HG03103 (cell line): ENCODE data around the gene NAV3.

Experiments used
- ATAC-seq: cut with Tn5 transposase; IDR thresholded peaks from one replicate; pipeline ENCODE4 v1.9.1; 2021; ENCODE audit warnings: low read depth; ENCODE audit not compliant: unreplicated experiment

Gene NAV3

DNA sequence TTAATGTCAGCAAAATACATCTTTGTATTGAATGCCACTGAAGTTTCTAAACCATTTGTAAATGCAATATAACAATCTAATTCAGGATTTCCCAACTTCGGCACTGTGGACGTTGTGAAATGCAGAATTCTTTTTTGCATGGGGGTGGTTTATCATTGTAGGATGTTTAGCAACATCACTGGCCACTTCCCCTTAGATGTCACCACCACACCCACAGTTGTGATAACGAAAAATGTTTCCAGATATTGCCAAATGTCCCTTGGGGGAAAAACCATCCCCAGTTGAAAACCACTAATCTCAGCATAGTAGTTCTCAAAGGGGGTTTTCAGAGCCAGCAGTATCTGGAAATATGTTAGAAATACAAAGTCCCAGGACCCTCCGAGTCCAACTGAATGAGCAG is 203.3 kb downstream of the NAV3 start:
- ATAC-seq, result no peak

DNA sequence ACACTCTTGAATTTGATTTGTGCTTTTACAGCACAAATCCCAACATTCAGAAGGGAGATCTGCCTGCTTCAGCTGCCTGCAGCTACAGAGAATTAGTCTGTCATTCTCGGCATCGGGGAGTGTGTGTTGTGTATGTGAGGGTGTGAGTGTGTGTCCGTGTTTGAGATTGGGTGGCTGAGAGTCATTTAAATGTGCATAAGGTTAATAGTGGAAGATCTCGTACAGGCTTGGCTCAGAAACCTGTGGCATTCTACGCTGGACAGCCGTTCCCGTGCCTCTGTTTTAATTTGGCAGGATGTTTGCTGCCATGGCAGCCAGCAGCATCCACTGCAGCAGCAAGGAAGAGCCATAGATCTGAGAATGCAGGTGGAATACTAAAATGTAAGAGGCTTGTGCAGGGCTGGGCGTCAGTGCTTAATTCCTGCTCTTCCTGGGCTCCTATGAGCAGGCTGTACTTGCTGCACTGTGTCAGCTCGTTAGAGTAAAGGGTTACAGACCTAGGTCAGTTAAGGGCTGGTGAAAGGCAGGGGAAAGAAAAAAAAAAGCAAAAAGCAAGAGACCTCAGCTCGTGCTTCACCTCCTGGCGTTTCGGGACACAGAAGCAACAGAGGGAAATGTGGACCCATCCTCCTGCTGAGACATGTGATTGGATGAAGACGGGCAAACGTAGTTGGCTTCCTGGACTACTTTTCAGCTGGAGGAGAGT is 205.4 kb downstream of the NAV3 start:
- ATAC-seq, result no peak

DNA sequence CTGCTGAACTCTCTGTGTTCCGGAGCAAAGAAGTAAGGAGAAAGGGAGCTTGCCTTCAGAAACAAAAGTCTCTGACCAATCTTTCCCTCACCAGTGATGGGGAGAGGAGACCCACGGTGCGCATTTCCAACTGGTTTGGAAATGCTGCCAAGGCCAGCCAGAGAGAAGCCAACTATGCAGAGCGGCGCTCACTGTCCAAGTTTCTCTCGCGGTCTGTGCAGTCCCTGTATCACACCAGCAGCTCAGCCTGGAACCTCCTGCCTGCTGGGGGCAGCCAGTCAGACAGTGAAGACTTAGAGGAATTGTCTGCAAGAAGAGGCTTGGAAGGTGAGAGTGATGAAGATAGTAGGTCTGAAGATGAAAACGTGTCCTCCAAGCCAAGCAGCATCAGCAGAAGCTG is 206.2 kb downstream of the NAV3 start:
- no peak for ATAC-seq

DNA sequence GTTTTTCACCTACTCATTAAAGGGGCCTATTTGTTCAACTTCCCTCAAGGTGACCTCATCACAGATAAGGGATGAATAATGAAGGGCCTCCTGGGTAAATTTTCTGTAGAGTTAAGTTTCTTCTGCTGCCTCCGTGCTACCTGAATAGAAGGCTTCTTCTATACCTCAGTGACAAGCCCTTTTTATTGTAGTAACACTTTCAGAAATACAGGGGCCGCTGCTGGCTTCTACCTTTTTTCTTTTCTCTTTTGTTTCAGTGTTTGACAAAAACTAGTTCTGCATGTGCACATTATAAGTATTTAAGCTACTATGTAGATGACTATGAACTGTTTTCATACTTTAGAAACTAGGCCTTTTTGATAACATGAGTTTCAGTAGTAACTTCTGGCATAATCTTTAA is 207.0 kb downstream of the NAV3 start:
- ATAC-seq, result no peak

DNA sequence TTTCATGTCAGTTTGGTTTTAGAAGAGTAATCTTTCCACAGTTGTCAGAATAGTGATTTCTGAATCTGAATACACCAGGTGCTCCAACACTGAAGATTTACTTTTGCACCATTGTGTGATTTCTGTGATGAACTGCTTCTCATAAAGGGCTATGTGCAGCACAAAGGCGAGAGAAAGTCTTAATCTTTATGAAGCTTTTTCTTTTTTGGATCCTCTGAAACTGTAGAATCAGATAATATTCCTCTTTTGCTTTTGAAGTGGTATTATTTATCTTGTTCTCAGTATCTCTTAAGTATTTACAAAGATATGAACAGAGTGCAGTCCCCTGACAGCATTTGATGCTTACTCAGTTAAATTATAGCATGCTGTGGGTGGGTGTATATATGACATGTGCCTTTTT is 207.8 kb downstream of the NAV3 start:
- ATAC-seq, result no peak

DNA sequence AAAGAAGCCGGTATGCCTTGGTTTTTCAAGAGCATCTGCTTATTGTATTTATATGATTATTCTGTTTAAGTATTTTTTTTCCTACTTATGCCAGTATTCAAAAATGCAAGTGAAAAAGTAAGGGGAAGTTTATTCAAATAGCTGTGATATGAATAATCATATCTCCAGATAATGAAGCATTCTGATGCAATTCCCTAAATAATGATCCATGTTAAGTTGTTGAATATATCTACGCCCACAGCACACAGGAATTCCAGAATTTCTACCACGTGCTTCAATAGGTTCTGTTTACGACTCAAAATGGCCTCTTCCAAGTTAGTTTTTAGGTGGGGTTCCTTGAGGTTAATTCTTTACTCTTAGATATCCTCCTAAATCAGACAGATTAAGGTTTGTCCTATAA is 208.3 kb downstream of the NAV3 start:
- ATAC-seq, result no peak

DNA sequence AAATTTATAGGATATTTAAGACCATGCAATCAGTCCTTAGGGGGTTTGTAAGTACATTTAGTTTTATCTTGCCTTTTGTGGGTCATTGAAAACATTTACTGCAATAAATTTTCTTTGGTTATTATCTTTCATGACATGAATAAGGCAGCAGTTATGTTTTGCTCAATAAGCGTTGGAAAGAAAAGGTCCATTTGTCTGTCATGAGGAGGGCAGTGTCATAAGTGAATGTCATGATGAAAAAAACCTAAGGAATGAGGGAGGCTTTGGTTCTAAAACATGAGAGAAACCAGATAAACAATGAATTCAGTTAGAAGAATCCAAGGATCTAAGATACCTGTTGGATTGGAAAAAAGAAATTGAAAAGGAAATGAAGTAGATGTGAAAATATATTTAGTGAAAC is 209.4 kb downstream of the NAV3 start:
- ATAC-seq, result no peak

DNA sequence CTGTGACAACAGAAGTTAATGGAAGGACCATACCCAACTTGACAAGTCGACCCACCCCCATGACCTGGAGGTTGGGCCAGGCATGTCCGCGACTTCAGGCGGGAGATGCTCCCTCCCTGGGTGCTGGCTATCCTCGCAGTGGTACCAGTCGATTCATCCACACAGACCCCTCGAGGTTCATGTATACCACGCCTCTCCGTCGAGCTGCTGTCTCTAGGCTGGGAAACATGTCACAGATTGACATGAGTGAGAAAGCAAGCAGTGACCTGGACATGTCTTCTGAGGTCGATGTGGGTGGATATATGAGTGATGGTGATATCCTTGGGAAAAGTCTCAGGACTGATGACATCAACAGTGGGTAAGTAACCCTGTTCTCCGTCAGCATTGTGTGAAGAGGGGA is 220.1 kb downstream of the NAV3 start:
- no peak for ATAC-seq

DNA sequence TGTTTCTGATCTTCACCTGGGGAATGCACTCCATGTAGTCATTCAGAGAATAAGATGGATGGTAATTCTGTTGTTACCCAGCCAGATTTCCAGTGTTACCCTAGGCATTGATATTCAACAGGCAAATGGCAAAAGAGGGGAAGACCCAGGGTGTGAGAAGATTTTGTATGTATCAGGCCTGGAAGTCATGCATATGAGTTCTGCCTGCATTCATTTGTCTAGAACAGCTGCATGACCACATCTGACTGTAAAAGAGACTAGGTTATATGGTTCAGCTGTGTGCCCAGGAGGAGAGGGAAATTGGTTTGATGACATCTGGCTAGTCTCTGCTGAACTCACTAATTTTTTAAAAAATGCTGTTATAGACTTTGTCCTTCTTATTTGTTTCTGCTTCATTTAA is 224.9 kb downstream of the NAV3 start:
- ATAC-seq, result no peak

DNA sequence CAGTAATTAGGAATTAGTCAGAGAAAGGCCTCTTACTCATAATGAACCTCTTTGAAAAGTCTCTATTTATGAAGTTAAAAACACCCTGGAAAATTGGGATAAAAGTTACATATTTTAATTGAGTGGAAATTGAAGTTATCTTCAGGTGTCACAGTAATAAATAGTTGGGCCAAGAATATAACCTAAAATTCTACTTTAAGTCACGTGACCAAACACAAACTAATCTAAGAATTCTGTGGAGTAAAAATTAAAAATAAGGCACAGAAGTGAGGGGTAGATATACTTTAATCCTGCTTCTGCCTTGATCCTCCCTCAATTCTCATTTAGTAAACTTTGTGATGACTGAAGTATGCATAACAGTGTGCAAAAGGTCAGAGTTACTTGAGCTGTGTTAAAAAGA is 226.4 kb downstream of the NAV3 start:
- ATAC-seq, result no peak

DNA sequence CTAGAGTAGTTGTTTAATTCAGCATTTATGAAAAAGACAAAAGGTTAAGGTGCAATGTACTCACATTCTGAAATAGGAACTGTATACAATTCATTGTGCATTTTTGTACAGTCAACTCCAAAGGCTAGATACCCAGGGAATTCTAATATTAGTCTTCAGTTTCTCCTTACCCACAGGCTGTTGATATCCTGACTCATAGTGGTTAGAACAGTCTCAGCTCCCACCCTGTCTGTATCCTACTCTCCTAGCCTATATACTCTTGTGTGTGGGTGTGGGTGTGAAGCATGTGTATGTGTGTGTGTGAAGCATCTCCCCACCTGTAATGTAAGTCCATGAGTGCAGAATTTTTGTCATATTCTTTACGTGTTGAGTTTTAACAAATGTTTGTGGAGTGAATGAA is 229.5 kb downstream of the NAV3 start:
- no peak for ATAC-seq

DNA sequence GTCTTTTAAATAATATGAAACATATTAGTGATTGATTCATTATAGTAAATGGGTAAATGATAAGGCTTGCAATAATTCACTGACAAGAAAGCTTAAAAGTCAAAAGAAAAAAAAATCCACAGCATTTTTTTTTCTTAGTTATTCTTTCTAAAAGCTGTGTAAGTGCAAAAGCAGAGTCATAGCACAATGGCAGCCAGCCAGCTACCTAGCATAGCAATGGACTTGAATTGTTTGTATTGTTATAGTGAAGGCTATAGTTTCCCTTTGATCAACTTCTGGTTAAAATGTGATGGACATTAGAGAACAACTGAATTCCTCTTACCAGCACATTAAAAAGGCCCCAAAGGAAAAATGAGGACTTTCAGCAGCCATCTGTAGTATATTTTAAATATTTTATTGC is 232.1 kb downstream of the NAV3 start:
- ATAC-seq, result no peak

DNA sequence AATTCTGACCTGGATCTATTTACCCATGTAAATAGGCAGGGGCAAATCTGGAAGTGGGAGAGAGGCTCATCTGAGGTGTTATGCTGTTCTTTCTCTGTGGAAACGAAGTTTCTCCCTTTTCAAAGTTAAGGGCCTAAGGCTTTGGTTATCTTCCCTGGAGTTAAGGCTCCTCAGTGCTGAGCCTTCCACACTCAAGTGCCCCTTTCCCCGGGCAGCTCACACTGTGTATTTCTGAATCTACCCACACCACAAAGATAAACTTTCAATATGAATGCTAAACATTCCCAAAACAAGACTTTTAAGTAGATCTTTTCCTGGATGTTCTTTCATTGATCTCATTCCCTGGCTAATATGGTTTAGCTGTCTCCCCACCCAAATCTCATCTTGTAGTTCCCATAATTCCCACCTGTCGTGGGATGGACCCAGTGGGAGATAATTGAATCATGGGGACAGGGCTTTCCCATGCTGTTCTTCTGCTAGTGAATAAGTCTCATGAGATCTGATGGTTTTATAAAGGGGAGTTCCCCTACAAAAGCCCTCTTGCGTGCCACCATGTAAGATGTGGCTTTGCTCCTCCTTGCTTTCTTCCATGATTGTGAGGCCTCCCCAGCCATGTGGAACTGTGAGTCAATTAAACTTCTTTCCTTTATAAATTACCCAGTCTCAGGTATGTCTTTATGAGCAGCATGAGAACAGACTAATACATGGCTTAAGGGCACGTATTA is 251.1 kb downstream of the NAV3 start:
- no peak for ATAC-seq

DNA sequence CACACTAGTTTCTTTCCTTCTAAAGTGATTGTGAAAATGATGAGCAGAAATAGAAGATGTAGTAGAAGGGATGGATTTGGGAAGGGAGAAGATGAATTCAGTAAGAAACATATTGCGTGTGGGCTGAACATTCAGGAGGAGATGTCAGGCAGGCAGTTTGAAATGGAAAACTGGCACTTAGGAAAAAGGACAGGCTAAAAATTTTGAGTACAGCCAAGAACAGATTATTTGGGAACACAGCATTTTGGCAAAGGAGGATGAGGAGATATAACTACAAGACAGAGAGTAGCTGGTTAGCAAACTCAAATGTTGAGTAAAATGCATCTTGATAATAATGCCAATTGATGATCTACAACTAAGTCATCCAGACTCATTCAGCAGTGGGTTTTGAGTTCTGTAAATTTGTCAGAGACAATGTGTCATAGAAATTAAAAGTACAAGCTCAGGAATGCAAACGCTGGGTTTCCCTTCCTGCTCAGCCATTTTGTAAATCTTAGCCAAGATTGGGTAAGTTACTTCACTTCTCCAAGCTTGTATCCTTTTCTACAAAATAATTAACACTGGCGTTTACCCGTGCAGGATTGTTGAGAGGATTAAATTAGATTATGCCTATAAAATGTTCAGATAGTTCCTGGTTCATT is 255.0 kb downstream of the NAV3 start:
- ATAC-seq, result no peak

DNA sequence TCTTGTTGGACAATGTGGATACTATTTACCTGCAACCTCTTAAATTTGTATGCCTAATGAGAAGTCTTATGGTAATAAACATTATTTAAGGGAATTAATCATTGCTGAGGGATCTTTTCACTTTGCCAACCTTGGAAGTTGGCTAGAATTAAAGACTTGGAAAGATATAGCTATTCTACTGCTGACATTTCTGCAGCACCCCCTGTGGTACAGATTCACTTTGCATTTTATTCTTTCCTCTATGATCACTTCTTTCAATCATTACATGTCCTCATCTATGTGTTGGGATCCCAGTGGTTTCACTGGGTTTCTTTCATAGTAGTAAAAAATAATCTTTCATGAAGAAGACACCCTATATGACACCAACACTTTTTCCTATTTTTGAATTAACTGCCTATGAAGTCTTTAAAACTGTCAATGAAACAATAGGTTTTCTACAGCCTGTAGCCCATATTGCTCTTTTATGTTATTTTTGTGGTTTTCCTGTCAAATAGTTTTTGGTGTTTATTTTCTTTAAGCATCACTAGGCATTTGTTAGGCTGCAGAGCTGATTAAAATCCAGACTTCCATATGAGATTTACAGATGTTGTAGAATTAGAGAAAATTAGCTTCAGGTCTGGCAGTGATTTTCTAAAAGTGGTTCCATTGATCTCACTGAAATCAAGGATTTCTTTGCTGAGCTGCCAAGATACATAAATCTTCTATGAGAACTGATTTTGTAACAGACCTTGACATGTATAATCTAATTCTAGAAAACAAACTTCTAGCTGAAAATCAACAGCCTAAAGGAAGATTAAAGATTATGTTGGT is 256.1 kb downstream of the NAV3 start:
- no peak for ATAC-seq

DNA sequence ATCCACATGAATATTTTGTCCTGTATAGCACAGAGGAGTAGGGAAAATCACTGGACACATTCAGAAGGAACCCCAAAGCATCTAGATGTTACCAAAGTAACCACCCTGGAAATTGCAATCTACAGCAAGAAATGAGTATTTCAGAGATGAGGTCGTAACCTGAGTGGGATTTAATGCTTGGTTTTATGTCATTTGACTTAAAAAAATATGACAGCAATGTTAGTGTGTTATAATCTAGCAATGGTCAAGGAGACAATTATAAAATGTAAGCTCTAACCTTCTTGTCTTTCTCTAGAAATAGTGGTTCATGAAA is 256.6 kb downstream of the NAV3 start:
- no peak for ATAC-seq

DNA sequence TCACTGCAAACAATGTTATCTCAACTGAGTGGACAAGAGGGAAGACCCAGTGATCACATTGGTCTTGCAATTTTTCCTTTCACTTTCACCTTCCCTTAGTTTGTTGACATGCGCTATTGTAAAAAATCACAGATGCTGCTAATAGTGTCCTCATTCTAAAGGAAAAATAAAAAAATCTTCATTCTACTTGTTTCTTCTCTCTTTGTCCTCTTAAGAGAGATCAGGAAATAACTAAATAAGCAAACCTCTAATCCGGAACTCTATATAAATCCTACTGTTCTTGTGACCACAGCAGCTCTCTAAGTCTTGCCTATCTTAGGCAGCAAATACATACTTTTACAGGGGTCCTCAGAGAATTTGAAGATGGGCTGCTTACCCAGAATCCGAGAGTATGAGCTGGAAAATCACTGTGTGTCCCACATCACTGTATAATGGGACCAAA is 257.7 kb downstream of the NAV3 start:
- no peak for ATAC-seq

DNA sequence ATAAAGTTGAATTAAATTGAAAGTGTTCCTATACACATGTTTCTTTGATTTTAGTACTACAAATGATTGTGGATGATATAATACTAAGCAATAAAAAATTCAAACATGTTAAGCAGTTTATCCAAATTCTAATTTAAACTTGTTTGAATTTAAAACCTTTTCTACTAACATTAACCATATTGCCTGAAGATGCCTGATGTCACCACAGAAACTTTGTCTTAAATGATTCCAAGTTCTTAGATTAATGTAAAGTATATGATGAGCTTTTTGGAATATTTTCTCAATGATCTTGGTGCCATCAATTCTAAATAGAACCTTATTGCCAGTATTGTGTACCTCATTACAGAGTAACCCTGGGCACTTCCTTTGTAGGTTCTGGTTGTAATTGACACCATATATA is 259.6 kb downstream of the NAV3 start:
- ATAC-seq, result no peak

DNA sequence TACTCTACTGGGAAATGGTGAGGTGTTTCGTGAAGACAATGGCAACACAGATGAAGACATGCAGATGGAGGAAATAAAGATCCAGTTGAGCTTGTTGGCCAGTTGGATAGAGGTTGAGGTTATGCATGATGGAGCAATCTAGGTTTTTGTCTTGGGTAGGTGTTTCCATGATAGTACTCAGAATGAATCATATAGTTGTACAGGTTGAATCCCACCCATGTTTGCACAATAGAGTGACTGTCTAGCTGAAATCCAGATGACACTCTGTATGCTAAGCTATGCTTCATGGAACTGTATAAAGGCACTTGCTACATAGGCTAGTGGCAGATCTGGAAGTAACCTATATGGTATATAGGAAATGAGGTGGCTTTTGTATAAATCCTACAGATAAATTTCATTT is 264.9 kb downstream of the NAV3 start:
- no peak for ATAC-seq

DNA sequence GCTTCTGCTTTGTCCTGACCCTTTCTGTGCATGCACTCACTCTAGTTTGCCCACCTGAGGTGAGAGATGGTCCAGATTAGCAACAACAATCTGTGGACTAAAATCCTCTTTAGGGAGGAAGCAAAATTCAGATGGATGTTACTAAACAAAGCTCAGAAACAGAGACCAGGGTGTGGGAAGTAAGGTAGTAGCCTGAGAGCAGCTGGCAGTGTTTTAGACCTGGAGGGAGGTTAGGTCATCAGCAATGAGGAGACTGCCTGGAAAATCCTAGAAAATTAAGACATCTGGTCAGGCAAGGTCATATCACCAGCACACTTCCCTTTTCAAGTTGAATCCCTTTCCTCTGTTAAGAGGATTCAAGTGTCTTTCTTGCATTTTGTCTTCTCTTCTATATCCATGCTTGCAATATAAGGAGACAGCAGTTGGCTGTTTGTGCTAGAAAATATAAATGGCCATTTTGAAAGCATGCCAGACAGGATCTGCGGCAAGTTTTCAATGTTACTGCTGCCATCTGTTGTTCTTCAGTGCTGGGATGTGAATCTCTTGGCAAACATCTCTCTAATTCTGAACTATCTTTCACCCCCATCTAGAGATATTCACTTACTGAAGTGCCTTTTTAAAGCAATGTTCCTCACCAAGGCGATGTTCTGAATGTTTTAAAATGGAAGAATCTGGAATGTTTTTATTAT is 266.4 kb downstream of the NAV3 start:
- no peak for ATAC-seq

DNA sequence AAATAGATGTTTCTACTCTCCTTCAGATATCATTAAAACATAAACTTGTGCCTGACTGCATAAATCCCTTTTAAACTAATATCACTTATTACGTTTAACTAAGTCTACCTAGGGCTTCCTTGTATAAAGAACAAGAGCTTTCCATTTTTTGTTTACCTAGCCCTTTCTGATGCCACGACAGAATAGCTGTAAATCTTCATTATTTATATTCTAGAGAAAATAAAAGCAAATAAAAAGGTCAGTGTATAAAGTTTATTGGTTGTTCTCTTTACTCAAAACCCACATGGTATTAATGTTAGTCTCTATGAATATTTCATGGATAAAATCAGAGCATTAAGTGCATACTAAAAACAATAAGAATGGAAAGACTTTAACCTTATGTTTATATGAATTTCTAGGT is 269.1 kb downstream of the NAV3 start:
- no peak for ATAC-seq
